Transverse colon (tissue), 4 donors: Measurements from ENCODE around the gene IQSEC3. TPM values are rescaled to one million over a fixed set of nuclear protein-coding genes. Genes with fewer than 3 reads are reported as not detected.

Source experiments
- DNase-seq: peaks from one replicate; pipeline ENCODE4 v3.0.0-alpha.2; 2019
- H3K27ac ChIP-seq, 4 donors: fragments of 200-600 bp; sonication (generic); 2 replicates each; pipeline ENCODE4 v1.5.1; 2016 to 2018; ENCODE audit warnings: inconsistent platforms in 4 of 4
- H3K27me3 ChIP-seq: fragments of 200-600 bp; sonication (generic); 2 replicates; pipeline ENCODE4 v1.5.1; 2017; ENCODE audit warnings: inconsistent platforms
- H3K36me3 ChIP-seq, 4 donors: fragments of 200-600 bp; sonication (generic); 2 replicates each; pipeline ENCODE4 v1.5.1; 2017 to 2019; ENCODE audit warnings: inconsistent platforms in 4 of 4
- H3K4me1 ChIP-seq, 4 donors: fragments of 200-600 bp; sonication (generic); 2 replicates each; pipeline ENCODE4 v1.5.1; 2017 to 2020; ENCODE audit warnings: inconsistent platforms in 4 of 4
- H3K4me3 ChIP-seq, 4 donors: fragments of 200-600 bp; sonication (generic); 1 replicate in 1 of 4; 2 replicates in 3 of 4; pipeline versions ENCODE4 v1.5.1 to v1.6.1; 2017 to 2019; ENCODE audit warnings: inconsistent platforms in 4 of 4
- H3K9me3 ChIP-seq, 2 donors: fragments of 200-600 bp; sonication (generic); 2 replicates each; pipeline ENCODE4 v1.5.1; 2017 to 2019; ENCODE audit warnings: inconsistent platforms in 2 of 2
- CTCF ChIP-seq, 5 experiments: fragments of 200-600 bp in 3 of 5; fragments of 450-650 bp in 2 of 5; sonication (generic) in 3 of 5; IDR thresholded peaks; 1 replicate in 2 of 5; 2 replicates in 3 of 5; pipeline ENCODE4 v1.5.1; 2016 to 2017; ENCODE audit warnings: antibody characterized with exemption in 5 of 5, inconsistent platforms in 3 of 5, mild to moderate bottlenecking in 2 of 5, moderate library complexity in 1 of 5
- EP300 ChIP-seq: sonication (generic); formaldehyde crosslinking; IDR thresholded peaks from one replicate; pipeline ENCODE4 v1.6.1; 2017; ENCODE audit warnings: antibody characterized with exemption, low read depth
- POLR2A ChIP-seq: fragments of 450-650 bp; IDR thresholded peaks from one replicate; pipeline ENCODE4 v1.6.1; 2016; ENCODE audit warnings: antibody characterized with exemption, mild to moderate bottlenecking, moderate library complexity
- POLR2AphosphoS5 ChIP-seq, 3 donors: sonication (generic); formaldehyde crosslinking; IDR thresholded peaks; one replicate each; pipeline ENCODE4 v1.6.1; 2016; ENCODE audit warnings: antibody characterized with exemption in 3 of 3
- WGBS, 2 donors: methylation state at CpG; one replicate each; pipeline ENCODE4 v1.1.5; 2018; ENCODE audit warnings: low coverage in 1 of 2; 5-methylcytosine and 5-hydroxymethylcytosine counted together
- in situ Hi-C, 4 donors: fragments of 200-750 bp; cut with MboI; loops; one replicate each; pipeline versions ENCODE4 v1.15.0 to v1.15.1; 2017; ENCODE audit warnings: low sequenced_read_pairs in 3 of 4, low pct_ligation_motif_present in 1 of 4, low pct_unique_long_range_greater_than_20kb in 1 of 4
- intact Hi-C: fragments of 100-400 bp; cut with DNase I; formaldehyde crosslinking; loops from one replicate; pipeline ENCODE4 v1.15.1; 2023; ENCODE audit warnings: low total_unique reads
- total RNA-seq, 4 donors: library from RNA; depleted of rRNA; stranded (reverse); fragments of >200 nt; gene quantifications; one replicate each; pipeline ENCODE4 v1.1.0, GENCODE V29; 2016

The IQSEC3 gene
- total RNA-seq, 4 donors from 2014 or later: 0.16 to 35.4 (median 0.27) TPM; not detected in 1

- WGBS, 2 donors: 88 to 100% methylated on average over 3 to 8 of the region's 8 CpGs
- DNase-seq: no peak
- H3K9me3 ChIP-seq: no peaks in the 10 kb centered on the region
- H3K36me3 ChIP-seq: no peaks in the 10 kb centered on the region
- intact Hi-C loops: no loop called here
- H3K27ac ChIP-seq: no peak overlapping the region
- H3K4me3 ChIP-seq: no peak overlapping the region
- peaks cover 3 to 9% (median 6%) of the 10 kb centered on the region in 4 donors for H3K4me1 ChIP-seq
- H3K27me3 ChIP-seq: peaks cover 3% of the 10 kb centered on the region
- TF ChIP-seq CTCF (IDR thresholded peaks at IDR 0.05) (no peak), POLR2AphosphoS5 (IDR thresholded peaks at IDR 0.05) (no peak), POLR2A (no peak), EP300 (no peak)
- in situ Hi-C loops: no loop called here
These were observed 124.3 kb downstream of the IQSEC3 start for GRCh38 chr12:190881-191280.

GRCh38 chr12:191541-191940 lies 125.0 kb downstream of the IQSEC3 start:
- no peaks in the 10 kb centered on the region for H3K36me3 ChIP-seq
- DNase-seq: no peak
- peaks cover 3 to 9% (median 6%) of the 10 kb centered on the region in 4 donors for H3K4me1 ChIP-seq
- in situ Hi-C loops (no loop called here), intact Hi-C loops (no loop called here)
- 75 to 76% methylated on average over 3 of the region's 3 CpGs for WGBS, 2 donors
- no peak overlapping the region for H3K4me3 ChIP-seq
- H3K9me3 ChIP-seq: no peaks in the 10 kb centered on the region
- no peak for TF ChIP-seq POLR2A
- TF ChIP-seq EP300: no peak
- peaks cover 3% of the 10 kb centered on the region for H3K27me3 ChIP-seq
- H3K27ac ChIP-seq: no peak overlapping the region

- Histone ChIP-seq H3K27ac (no peak overlapping the region), H3K36me3 (no peaks in the 10 kb centered on the region), H3K9me3 (no peaks in the 10 kb centered on the region), H3K4me1 (peaks cover 3 to 9% (median 6%) of the 10 kb centered on the region in 4 donors), H3K27me3 (peaks cover 3% of the 10 kb centered on the region), H3K4me3 (no peak overlapping the region)
- intact Hi-C loops (no loop called here), in situ Hi-C loops (no loop called here)
- TF ChIP-seq CTCF (IDR thresholded peaks at IDR 0.05) (no peak), POLR2A (no peak)
- 52% methylated on average over 10 of the region's 10 CpGs; no CpG with 5 or more reads in 1 of the 2 donors for WGBS, 2 donors
- no peak for DNase-seq
These were observed 126.7 kb downstream of the IQSEC3 start for GRCh38 chr12:193261-193660.

- Histone ChIP-seq H3K4me1 (peaks cover 1 to 3% (median 3%) of the 10 kb centered on the region in 4 donors), H3K9me3 (no peaks in the 10 kb centered on the region), H3K27me3 (peaks cover 10% of the 10 kb centered on the region), H3K36me3 (no peaks in the 10 kb centered on the region), H3K27ac (no peak overlapping the region), H3K4me3 (no peak overlapping the region)
- TF ChIP-seq CTCF (IDR thresholded peaks at IDR 0.05): no peak
- TF ChIP-seq POLR2AphosphoS5 (IDR thresholded peaks at IDR 0.05): no peak
- TF ChIP-seq EP300: no peak
- TF ChIP-seq POLR2A: no peak
- in situ Hi-C loops: no loop called here
- 20 to 87% methylated on average over 1 to 7 of the region's 7 CpGs for WGBS, 2 donors
- intact Hi-C loops: no loop called here
- no peak for DNase-seq
These were observed 127.7 kb downstream of the IQSEC3 start for GRCh38 chr12:194276-194675.

- 53% methylated on average over 5 of the region's 5 CpGs; no CpG with 5 or more reads in 1 of the 2 donors for WGBS, 2 donors
- no peaks in the 10 kb centered on the region for H3K36me3 ChIP-seq
- in situ Hi-C loops: no loop called here
- no peaks in the 10 kb centered on the region for H3K9me3 ChIP-seq
- TF ChIP-seq POLR2A (no peak), CTCF (IDR thresholded peaks at IDR 0.05) (no peak), POLR2AphosphoS5 (IDR thresholded peaks at IDR 0.05) (no peak), EP300 (no peak)
- intact Hi-C loops: no loop called here
- no peak for DNase-seq
- no peak overlapping the region for H3K4me3 ChIP-seq
- no peak overlapping the region for H3K27ac ChIP-seq
- no peaks in the 10 kb centered on the region for H3K4me1 ChIP-seq
- H3K27me3 ChIP-seq: peaks cover 13% of the 10 kb centered on the region
These were observed 128.6 kb downstream of the IQSEC3 start for GRCh38 chr12:195156-195555.
